HG02588 (cell line): Measurements from ENCODE around the gene SOX3.

Experiments used
- ATAC-seq: cut with Tn5 transposase; IDR thresholded peaks from one replicate; pipeline ENCODE4 v1.9.1; 2021; ENCODE audit warnings: mild to moderate bottlenecking, moderate library complexity; ENCODE audit not compliant: unreplicated experiment

Gene SOX3

DNA sequence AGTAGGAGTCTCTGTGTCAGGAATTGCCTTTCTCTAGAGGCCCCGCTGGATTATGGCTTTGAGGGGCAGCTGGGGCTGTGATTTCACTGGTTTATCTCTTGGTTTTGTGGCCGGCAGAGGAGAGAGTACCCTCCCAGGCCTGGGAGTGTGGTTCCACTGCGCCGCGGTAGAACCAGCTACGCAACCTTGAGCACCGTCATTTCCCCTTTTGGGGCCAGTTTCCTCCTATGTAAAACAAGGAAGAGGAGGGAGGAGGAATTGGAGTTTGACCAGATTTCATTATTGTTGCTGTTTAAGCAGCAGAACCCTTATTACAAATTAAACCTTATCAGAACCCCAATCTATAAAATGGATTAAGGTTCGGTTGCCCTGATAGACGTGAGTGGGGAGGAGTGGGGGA, 4.4 kb downstream of the SOX3 start:
- ATAC-seq, result no peak

DNA sequence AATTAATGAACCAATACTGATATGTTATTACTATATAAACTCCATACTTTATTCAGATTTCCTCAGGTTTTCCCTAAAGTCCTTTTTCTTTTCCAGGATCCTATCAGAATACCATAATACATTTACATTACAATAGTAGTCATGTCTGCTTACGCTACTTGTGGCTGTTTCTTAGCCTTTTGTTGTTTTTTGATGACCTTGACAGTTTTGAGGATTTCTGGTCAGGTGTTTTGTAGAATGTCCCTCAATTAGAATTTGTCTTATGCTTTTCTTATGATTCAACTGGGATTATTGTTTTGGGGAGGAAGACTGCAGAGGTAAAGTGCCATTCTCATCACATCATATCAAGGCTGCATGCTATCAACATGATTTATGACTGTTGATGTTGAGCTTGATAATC, 9.1 kb downstream of the SOX3 start:
- no peak for ATAC-seq

DNA sequence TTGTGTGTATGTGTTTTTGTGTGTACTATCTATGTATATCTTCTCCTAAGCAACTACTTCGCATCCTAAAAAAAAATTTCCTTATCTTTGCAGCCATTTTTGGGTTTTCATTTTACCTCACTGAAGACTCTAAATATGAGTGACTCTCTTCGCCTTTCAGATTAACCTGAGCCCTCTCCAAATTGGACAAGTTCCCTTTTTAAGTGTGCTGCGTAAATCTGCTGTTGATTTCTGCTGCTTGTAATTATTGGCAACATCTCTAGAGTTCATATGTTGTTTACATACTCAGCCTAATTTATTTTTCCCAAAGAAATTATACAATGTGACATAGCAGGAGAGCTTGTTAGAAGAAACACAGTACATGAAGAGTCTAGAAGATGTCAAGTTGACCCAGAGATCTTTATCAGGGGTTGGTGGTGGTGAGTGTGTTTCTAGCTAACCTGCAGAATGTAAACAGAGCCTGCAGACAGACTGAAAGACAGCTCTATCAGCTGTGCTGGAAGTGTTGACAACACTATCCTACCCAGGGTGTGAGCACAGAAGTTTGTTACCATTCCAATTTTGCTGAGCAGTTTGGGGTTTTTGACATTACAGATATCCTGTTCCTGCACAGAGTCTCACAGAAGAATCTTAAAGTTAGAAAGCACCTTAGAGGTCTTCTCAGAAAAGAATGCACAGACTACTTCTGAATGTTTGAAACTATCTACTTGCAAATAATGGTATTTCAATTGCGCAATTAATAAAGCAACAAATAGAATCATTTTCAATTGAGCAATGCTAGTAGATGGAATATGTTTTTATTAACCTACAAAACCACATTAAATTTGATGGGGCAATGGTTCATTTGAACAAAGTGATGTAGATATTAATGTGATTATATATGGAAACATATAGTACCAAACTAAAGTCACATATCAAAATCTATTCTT, 12.5 kb downstream of the SOX3 start:
- ATAC-seq, result no peak

DNA sequence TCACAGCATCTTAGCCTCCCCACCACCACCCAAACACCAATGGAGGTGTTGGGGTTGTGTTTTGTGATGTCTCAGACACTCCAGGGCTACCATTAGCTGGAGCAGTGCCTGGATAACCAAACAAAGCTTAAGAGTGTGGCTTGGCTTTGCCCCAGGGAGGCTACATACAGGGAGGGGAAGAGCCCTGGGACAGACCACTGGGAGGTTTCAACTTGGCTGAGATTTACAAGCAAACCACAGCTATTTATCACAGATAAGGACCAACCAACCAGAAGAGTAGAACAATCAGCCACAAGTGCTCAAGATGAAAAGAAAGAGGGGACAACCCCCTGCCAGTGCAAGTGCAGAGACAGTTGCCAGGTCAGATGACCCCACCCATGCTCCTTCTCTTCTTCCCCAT, 24.1 kb downstream of the SOX3 start:
- no peak for ATAC-seq

DNA sequence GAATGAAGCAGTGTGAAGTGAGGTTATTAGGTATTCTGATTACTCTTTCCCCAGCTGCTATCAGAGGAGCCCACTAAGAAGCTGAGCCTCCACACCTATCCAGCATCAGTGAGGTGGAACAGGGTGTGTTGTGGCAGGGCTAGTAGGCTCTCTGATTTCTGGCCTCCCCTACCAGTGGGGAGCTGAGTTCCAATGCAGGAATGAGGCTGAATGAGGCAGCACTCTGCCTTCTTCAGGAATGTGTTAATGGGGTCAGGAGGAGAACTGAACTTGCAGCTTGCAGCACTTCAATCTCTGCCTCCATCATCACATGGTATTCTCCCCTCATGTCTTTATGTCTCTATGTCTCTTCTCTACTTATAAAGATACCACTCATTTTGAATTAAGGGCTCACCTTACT, 26.9 kb downstream of the SOX3 start:
- no peak for ATAC-seq

GRCh38 chrX:140475025-140475424, 29.8 kb downstream of the SOX3 start:
- ATAC-seq, result no peak

- ATAC-seq, result no peak
These were observed 37.7 kb downstream of the SOX3 start for GRCh38 chrX:140467211-140467610.
